ENCODE results near the gene GPR162.

GPR162 gene

GRCh38 chr12:6823182-6824084 is 1.8 kb downstream of the GPR162 start:
- no peak for DNase-seq (ENCODE audit: low spot score)

DNA sequence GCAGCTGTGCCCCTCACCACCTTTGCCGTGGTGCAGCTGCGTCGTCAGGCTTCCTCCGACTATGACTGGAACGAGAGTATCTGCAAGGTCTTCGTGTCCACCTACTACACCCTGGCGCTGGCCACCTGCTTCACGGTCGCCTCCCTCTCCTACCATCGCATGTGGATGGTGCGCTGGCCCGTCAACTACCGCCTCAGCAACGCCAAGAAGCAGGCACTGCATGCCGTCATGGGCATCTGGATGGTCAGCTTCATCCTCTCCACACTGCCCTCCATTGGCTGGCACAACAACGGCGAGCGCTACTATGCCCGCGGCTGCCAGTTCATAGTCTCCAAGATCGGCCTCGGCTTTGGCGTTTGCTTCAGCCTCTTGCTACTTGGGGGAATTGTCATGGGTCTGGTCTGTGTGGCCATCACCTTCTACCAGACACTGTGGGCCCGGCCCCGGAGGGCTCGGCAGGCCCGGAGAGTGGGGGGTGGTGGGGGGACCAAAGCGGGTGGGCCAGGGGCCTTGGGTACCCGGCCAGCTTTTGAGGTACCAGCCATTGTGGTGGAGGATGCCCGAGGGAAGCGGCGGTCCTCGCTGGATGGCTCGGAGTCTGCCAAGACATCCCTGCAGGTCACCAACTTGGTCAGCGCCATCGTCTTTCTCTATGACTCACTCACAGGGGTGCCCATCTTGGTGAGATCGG is 2.6 kb downstream of the GPR162 start:
- DNase-seq (ENCODE audit: low spot score): no peak

DNA sequence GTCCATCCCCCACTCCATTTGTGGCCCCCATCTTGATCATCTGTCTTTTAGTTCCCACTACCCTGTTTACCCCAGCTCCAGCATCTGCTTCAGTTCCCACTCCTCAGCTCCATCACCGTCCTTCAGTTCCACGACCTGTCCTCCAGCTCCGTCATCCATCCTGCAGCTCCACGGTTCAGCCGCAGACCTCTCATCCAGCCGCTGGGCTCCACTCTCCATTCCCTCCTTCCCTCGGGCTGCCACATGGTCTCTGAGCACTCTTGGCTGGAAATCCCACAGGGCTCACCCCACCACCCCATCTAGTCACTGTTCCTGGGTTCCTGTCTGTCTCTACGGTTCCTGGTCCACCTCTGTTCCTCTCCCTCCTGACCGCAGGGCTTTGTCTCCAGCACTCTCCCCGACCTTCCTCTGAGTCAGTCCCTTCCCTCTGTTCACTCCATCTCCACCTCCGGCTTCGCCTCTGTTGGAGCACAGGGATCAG is 3.3 kb downstream of the GPR162 start:
- DNase-seq (ENCODE audit: low spot score): peak; percentile 48

DNA sequence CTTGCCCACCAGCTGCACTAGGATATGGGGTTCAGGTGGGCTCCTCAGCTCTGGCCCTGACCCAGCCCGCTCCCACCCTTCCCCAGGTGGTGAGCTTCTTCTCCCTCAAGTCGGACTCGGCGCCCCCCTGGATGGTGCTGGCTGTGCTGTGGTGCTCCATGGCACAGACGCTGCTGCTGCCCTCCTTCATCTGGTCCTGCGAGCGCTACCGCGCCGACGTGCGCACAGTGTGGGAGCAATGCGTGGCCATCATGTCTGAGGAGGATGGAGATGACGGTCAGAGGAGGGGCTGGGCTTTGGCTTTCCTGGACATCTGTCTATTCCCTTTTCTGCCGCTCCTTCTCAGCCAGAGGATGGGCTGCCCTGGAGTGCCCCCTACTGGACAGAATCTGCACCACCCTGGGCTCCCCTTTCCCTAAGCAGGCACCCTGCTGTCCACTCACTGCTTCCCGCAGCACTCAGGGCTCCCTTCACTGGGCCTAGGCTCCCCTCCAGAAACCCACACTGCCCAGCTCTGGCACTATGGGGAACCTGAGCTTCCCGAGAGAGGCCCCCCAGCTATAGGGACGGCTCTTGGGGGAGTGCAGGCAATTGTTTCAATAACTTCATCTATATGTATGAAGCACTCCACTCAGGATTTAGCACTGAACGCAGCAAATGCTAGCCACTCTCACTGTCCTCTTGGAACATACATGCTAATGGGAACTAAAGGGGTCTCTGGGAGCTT is 3.9 kb downstream of the GPR162 start:
- DNase-seq (ENCODE audit: low spot score): peak; percentile 93

GRCh38 chr12:6826125-6826733 is 4.6 kb downstream of the GPR162 start:
- no peak for DNase-seq (ENCODE audit: low spot score)

DNA sequence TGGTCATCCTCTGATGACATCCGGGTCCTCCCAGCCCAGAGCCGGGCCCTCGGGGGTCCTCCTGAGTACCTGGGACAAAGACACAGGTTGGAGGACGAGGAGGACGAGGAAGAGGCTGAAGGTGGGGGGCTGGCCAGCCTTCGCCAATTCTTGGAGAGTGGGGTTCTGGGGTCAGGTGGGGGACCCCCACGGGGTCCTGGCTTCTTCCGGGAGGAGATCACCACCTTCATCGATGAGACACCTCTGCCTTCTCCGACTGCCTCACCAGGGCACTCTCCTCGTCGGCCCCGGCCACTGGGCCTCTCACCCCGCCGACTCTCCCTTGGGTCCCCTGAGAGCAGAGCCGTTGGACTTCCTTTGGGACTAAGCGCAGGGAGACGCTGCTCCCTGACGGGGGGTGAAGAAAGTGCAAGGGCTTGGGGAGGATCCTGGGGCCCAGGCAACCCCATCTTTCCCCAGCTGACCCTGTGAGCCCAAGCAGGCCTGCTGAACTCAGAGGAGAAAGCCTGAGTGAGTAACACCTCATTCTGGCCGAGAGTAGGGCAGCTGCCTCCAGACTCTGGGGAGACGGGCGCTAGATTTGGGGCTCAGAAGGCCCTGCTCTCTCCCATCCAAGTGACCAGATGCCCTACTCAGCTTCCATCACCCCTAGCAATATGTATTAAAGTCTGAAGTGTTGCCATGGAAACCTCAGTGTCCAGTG is 5.3 kb downstream of the GPR162 start:
- no peak for DNase-seq (ENCODE audit: low spot score)

DNA sequence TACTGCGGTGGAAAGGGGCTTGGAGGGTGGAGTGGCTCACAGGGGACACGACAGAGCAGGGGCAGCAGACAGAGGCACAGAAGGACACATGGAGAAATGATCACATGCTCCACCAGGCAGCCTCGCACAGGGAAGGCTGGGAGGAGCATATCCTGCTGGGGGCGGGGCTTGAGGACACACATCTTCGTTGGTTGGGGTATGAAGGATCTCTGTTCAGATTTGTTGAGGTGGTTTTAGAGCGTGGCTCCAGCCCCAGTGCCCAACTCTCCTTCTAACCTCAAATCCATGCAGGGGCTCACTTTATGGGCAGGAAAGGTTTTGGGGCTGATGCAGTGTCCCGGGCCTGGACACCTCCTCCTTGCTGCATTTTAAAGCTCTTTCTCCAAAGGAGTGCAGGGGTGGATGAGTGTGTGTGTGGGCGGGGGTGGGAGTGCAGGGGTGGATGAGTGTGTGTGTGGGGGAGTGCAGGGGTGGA is 5.9 kb downstream of the GPR162 start:
- DNase-seq (ENCODE audit: low spot score): peak; percentile 93

DNA sequence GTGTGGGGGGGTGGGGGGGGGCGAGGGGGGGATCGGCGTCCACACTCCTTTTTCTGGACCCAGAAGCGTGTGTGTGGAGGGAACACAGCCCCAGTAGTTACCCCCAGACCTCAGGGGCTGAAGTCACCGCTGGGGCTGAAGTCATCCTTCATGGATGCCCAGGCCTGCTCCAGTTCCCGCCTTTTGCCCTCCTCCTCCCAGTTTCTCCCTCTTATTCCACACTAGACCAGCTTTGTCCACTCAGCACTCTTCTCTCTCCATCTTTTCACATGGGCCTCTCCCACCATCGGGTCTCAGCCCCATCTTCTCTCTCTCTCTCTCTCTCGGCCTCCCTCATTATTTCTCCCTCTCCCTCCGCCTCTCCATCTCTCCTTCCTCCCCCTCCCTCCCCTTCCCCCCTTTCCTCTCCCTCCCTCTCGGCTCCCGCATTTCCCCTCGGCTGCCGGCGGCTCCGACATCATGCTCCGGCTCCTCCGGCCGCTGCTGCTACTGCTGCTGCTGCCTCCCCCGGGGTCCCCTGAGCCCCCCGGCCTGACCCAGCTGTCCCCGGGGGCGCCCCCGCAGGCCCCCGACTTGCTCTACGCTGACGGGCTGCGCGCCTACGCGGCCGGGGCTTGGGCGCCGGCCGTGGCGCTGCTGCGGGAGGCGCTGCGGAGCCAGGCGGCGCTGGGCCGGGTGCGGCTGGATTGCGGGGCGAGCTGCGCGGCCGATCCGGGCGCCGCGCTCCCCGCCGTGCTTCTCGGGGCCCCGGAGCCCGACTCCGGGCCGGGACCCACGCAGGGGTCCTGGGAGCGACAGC is 6.6 kb downstream of the GPR162 start, which contains the start of gene P3H3:
Gene P3H3 (plus strand): TSS at position 426 of the 799 bp plus-strand sequence. CDS start 34 bp downstream, at position 460.
- DNase-seq (ENCODE audit: low spot score): peak; percentile 69

GRCh38 chr12:6828781-6829535 is 7.3 kb downstream of the GPR162 start:
- DNase-seq (ENCODE audit: low spot score): peak; percentile 80

DNA sequence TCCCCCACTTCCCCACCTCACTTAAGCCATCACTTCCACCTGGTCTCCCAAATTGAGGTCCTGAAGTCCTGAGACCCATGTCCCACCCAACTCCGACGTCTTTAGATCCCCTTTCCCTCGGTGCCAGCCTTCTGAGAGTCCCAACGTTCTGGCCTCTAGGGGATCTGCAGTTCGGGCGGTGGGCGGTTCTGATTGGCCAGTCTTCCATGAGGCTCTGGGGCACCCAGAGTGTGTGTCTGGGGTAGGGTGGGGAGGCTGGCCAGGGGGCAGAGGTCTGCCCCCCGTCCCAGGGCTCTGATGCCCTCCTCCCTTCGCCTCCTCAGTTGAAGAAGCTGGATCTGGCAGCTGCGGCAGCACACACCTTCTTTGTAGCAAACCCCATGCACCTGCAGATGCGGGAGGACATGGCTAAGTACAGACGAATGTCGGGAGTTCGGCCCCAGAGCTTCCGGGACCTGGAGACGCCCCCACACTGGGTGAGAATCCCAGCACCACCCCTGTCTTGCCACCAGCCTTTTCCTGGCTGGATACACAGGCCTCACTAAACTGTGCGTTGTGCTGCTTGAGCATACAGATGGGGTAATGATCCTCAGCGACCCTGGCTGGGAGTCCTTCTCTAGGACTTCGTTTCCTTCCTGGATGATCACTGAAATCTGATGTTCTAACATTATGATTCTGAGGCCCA is 8.1 kb downstream of the GPR162 start:
- DNase-seq (ENCODE audit: low spot score): no peak

DNA sequence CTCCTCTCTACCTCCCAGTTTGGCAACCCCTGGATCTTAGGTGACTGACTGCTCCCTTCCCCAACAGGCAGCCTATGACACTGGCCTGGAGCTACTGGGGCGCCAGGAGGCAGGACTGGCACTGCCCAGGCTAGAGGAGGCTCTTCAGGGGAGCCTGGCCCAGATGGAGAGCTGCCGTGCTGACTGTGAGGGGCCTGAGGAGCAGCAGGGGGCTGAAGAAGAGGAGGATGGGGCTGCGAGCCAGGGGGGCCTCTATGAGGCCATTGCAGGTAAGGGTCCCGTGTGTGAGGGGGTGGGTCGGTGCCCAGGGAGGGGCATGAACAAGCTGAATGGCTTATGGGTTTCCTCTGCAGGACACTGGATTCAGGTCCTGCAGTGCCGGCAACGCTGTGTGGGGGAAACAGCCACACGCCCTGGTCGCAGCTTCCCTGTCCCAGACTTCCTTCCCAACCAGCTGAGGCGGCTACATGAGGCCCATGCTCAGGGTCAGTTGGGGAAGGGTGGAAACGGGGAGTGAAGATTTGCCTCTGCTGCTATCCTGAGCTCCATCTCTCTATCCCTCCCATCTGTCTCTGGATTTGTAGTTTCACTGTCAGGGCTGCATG is 8.8 kb downstream of the GPR162 start:
- no peak for DNase-seq (ENCODE audit: low spot score)

- no peak for DNase-seq (ENCODE audit: low spot score)
Observed at GRCh38 chr12:6830999-6831398, 9.4 kb downstream of the GPR162 start.

DNA sequence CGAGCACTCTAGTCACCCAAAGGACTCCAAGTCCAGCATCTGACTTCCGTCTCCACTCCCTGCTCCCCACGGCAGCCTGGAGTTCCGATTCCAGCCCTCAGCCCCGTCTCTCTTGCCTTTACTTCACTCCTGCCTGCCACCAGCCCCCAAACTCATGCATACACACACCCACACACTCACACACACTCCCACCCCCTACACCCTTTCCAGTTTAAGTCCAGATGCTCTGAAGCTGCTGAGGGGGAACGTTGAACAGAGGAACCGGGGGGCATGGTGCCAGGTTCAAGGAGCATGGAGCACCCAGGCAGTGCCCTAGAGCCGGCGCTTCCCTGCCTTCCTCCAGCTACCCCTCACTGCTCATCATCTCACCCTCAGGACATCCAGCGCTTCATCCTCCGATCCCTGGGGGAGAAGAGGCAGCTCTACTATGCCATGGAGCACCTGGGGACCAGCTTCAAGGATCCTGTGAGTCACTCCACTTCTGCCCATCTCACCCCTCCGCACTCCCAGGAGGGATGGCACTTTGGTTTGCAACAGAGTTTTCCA is 9.9 kb downstream of the GPR162 start:
- DNase-seq (ENCODE audit: low spot score): no peak

DNA sequence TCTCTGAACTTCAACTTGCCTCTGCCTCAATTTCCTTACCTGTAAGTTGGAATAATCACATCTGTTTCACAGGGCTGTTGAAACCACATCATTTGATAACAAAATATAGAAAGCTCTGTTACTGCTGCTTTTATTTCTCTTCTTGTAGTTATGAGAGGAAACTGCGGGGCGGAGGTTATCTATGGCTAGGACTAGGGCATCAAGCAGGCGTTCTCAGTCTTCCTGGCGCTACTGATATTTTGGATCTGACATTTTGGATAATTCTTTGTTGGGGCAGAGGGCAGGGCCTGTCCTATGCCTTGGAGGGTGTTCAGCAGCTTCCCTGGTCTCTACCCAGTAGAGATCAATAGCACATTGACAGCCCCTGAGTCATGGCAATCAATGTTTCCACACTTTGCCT is 10.5 kb downstream of the GPR162 start:
- DNase-seq (ENCODE audit: low spot score): no peak

DNA sequence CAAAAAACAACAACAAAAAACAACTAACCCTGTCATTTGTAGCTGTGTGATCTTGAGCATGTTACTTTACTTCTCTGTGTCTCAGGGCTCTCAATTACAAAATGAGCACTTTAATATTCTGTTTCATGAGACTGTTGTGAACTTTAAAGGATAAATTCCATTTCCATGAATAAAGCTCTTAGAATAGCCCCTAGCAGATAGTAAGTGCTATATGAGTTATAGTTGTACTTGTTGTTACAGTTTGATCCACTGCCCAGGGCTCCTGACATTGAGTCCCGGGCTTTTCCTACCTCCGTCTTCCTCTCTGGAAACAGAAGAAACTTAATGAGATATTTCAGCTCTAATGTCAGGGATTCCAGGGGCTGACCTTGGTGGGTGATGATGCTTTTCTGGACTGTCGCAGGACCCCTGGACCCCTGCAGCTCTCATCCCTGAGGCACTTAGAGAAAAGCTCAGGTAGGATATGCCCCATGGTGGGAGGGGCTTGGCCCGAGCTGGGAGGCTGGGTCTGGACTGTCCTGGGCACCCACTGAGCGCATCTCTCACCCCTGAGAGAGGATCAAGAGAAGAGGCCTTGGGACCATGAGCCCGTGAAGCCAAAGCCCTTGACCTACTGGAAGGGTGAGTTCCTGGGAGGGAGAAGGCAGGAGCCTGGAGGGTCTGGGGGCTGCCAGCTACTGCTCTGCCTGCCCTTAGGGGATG is 11.7 kb downstream of the GPR162 start:
- no peak for DNase-seq (ENCODE audit: low spot score)

GRCh38 chr12:6834254-6834653 is 12.6 kb downstream of the GPR162 start:
- no peak for DNase-seq (ENCODE audit: low spot score)

- DNase-seq (ENCODE audit: low spot score): no peak
Observed at GRCh38 chr12:6834873-6835272, 13.3 kb downstream of the GPR162 start.

GRCh38 chr12:6836851-6837250 is 15.2 kb downstream of the GPR162 start:
- DNase-seq (ENCODE audit: low spot score): no peak

Measured in AG20443 (cell line).